HPDE6-E6E7 (cell line): Measurements from ENCODE around the gene CTIF.

Experiments
- DNase-seq: peaks from one replicate; pipeline ENCODE4 v3.0.0; 2011; ENCODE audit warnings: missing footprints; ENCODE audit errors: extremely low spot score

CTIF gene

GRCh38 chr18:48533340-48534070 lies 5.3 kb upstream of the CTIF start:
- no peak for DNase-seq

GRCh38 chr18:48534364-48534763 lies 4.5 kb upstream of the CTIF start:
- no peak for DNase-seq

GRCh38 chr18:48535956-48536355 lies 2.9 kb upstream of the CTIF start:
- DNase-seq = no peak

- no peak for DNase-seq
Measured at GRCh38 chr18:48536516-48536915, 2.3 kb upstream of the CTIF start.

- DNase-seq = no peak
Measured at GRCh38 chr18:48539406-48540250, 797 bp downstream of the CTIF start.

- DNase-seq = no peak
Measured at GRCh38 chr18:48540251-48541025, 1.6 kb downstream of the CTIF start.

- DNase-seq = no peak
Measured at GRCh38 chr18:48541026-48541746, 2.4 kb downstream of the CTIF start.

- no peak for DNase-seq
Measured at GRCh38 chr18:48541747-48542400, 3.0 kb downstream of the CTIF start.

GRCh38 chr18:48542513-48543181 lies 3.8 kb downstream of the CTIF start:
- DNase-seq = no peak

- no peak for DNase-seq
Measured at GRCh38 chr18:48543228-48543627, 4.4 kb downstream of the CTIF start.

- no peak for DNase-seq
Measured at GRCh38 chr18:48544116-48544515, 5.3 kb downstream of the CTIF start.

- no peak for DNase-seq
Measured at GRCh38 chr18:48544661-48545415, 6.0 kb downstream of the CTIF start.

- DNase-seq = peak; percentile 64
Measured at GRCh38 chr18:48545757-48546321, 7.0 kb downstream of the CTIF start.

- no peak for DNase-seq
Measured at GRCh38 chr18:48546396-48546795, 7.6 kb downstream of the CTIF start.

GRCh38 chr18:48547531-48547981 lies 8.7 kb downstream of the CTIF start:
- DNase-seq = no peak

GRCh38 chr18:48548011-48548771 lies 9.4 kb downstream of the CTIF start:
- no peak for DNase-seq

- DNase-seq = no peak
Measured at GRCh38 chr18:48548921-48549320, 10.1 kb downstream of the CTIF start.

GRCh38 chr18:48550101-48550729 lies 11.4 kb downstream of the CTIF start:
- DNase-seq = no peak
